HG03442 (cell line): Measurements from ENCODE around the gene GRIN1.

Source experiments
- ATAC-seq: cut with Tn5 transposase; IDR thresholded peaks from one replicate; pipeline ENCODE4 v1.9.1; 2021; ENCODE audit warnings: mild to moderate bottlenecking, moderate library complexity; ENCODE audit not compliant: unreplicated experiment

The GRIN1 gene

DNA sequence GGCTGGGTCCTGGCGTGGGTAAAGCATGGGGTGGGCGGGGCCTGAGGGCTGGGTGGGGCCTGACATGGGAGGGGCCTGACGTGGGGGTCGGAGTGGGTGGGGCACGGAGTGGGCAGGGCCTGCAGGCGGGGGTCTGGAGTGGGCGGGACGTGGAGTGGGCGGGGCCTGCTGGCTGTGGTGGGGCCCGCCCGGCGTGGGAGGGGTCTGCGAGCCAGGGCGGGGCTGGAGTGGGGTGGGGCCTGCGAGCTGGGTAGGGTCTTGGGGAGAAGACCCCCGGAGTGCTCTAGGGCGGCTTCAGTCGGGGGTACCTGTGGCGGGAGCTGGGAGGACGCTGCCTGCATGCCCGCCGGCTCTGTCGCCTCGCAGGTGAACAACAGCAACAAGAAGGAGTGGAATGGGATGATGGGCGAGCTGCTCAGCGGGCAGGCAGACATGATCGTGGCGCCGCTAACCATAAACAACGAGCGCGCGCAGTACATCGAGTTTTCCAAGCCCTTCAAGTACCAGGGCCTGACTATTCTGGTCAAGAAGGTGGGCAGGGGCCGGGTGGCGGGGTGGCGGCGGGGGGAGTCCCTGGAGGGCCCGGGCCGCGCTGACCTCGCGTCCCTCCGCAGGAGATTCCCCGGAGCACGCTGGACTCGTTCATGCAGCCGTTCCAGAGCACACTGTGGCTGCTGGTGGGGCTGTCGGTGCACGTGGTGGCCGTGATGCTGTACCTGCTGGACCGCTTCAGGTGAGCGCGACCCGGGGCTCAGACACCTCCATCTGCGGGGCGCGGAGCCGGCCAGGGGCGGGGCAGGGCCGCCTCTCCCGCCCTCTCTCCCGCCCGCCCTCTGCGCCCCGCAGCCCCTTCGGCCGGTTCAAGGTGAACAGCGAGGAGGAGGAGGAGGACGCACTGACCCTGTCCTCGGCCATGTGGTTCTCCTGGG lies 22.9 kb downstream of the GRIN1 start:
- ATAC-seq, result no peak

DNA sequence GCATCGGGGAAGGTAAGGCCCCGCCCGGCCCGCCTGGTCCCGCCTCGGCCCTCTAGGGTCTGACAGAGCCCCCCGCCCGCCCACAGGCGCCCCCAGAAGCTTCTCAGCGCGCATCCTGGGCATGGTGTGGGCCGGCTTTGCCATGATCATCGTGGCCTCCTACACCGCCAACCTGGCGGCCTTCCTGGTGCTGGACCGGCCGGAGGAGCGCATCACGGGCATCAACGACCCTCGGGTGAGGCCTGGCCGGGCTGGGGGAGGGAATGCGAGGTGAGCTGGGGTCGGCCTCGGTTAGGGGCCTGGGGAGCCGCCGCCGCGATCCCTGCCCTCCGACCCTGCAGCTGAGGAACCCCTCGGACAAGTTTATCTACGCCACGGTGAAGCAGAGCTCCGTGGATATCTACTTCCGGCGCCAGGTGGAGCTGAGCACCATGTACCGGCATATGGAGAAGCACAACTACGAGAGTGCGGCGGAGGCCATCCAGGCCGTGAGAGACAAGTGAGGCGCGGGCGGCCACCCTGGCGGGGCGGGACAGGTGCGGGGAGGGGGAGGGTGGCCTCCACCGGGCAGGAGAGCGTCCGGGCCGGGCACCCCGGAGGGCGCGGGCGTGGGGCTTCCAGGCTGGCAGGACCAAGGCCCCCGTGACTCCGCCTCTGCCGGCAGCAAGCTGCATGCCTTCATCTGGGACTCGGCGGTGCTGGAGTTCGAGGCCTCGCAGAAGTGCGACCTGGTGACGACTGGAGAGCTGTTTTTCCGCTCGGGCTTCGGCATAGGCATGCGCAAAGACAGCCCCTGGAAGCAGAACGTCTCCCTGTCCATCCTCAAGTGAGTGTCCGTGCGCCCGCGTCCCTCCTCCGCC lies 23.8 kb downstream of the GRIN1 start:
- ATAC-seq, result no peak

DNA sequence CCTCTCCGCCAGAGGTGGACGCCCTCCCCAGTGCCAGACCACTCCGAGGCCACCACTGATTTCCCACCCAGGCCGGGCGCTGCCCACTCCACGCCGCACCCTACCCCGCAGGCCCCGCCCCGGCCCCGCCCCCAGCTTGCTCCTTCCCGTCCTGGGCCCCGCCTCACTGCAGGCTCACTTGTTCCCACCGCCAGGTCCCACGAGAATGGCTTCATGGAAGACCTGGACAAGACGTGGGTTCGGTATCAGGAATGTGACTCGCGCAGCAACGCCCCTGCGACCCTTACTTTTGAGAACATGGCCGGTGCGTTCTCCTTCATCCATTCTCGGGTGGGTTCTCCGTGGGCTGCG lies 24.4 kb downstream of the GRIN1 start:
- no peak for ATAC-seq

DNA sequence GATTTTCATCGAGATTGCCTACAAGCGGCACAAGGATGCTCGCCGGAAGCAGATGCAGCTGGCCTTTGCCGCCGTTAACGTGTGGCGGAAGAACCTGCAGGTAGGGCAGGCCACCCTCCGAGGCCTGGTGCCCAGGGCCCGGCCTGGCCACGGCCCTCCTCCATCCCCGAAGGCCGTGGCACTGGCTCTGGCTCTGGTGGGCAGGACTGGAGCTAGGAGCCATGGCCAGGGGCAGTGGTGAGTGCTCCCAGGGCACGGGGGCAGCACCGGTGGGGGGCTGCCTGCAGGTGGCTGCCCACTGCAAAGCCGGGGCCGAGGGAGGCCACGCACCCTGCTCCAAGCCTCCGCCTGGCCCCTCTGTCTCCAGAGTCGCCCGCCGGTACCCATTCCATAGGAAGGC lies 24.9 kb downstream of the GRIN1 start:
- no peak for ATAC-seq

DNA sequence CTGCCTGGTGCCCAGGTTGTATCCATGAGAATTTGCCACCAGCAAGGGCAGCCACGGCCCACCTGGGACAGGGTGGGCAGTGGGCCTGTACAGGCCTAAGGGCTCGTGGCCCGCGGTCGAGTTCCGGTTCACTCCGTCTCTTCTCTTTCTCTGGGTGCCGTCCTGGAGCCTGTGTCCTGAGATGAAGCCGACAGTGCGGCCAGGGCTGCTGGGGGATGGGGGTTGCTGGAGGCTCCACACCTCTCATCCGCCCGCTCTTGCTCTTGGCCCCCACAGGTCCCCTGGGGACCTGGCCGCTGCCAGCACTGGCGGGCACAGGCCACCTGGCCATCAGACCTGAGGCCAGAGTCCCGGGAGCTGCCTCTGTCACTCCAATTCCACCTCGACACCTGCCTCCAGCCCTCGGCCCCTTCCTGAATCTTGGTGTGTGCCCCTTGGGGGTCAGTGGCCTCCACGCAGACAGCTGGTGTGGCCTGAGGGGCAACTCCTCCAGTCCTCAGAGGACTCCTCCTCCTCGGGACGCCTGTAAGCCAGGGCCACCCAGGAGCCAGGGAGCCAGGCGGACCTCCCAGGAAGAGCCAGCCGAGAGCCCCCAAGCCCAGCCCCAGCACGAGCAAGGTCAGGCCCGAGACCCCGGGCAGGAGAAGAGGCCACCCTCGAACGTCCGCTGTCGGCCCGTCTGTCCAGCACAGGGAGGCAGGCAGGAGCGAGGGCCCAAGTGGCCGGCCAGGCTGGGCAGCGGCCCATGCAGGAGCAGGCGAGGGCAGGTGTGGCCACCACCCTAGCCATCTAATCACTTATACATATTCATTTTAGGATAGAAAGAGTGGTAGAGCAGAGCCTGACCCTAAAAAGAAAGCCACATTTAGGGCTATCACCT lies 25.7 kb downstream of the GRIN1 start:
- no peak for ATAC-seq

DNA sequence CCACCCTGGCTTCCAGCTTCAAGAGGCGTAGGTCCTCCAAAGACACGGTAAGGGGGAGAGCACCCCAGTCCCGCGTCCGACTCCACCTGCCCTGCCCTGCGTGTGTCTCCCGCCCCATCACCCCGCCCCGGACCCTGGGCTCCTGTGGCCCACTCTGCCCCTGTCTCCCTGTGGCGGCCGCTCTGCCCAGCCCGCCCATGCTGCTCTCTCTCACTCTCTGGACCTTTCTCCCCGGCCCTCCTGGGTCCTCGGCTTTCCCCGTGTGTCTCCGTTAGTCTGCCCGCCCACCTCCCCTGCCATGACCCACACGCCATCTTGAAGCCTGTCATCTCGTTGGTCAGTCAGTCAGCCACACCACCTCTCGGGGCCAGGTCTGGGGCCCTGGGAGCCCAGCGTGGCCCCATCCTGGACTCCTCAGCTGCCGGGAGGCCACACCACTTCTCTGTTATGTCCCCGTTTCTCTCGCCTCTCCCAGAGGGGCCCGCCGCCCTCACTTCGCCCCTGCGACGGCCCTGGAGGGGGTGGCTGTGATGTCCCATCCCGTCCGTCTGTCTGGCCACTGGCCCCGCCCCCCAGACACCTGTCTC lies 26.4 kb downstream of the GRIN1 start:
- ATAC-seq, result no peak

DNA sequence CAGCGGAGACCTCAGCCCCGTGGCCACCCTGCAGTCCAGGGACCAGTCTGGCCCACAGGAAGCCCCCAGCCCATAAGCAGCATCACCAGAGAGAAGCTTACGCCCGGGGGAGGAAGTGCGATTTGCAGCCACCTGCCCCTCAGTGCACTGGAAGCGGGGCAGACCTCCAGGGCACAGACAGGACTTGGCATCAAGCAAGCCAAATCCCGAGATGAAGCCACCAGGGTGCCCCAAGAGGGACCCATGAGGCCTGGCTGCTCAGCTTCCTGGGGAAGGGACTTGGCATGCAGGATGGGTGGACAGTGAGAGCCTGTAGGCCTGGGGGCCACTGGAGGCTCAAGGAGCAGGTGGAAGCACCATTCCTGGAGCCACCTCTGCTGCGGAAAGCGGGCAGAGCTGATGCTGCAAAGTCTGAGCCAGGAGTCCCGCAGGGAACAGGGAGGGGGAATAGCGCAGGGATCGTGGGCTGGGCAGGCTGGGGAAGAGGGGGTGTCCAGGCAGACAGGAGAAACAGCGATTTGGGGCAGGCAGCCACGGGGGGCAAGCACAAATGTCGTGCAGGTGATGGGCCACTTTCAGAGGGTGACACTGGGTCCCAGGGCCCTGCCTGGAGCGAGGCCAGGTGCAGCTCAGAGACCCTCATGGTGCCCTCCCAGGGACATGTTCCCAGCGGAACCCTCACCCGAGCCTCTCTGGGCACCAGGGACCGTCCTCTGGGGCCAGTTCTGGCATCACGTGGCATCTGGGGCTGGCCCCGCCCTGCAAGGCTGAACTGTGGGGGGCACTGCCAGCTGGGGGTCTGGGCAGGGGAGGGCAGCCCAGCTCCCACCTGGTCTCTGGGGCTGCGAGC lies 27.7 kb downstream of the GRIN1 start:
- ATAC-seq, result no peak

DNA sequence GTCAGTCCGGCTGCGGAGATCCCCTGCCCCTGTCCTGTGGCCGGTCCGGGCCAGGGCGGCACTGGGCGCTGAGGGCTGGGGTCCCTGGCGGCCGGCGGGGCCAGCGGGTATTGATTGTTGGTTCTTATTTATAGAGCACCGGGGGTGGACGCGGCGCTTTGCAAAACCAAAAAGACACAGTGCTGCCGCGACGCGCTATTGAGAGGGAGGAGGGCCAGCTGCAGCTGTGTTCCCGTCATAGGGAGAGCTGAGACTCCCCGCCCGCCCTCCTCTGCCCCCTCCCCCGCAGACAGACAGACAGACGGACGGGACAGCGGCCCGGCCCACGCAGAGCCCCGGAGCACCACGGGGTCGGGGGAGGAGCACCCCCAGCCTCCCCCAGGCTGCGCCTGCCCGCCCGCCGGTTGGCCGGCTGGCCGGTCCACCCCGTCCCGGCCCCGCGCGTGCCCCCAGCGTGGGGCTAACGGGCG lies 28.4 kb downstream of the GRIN1 start:
- ATAC-seq, result no peak

DNA sequence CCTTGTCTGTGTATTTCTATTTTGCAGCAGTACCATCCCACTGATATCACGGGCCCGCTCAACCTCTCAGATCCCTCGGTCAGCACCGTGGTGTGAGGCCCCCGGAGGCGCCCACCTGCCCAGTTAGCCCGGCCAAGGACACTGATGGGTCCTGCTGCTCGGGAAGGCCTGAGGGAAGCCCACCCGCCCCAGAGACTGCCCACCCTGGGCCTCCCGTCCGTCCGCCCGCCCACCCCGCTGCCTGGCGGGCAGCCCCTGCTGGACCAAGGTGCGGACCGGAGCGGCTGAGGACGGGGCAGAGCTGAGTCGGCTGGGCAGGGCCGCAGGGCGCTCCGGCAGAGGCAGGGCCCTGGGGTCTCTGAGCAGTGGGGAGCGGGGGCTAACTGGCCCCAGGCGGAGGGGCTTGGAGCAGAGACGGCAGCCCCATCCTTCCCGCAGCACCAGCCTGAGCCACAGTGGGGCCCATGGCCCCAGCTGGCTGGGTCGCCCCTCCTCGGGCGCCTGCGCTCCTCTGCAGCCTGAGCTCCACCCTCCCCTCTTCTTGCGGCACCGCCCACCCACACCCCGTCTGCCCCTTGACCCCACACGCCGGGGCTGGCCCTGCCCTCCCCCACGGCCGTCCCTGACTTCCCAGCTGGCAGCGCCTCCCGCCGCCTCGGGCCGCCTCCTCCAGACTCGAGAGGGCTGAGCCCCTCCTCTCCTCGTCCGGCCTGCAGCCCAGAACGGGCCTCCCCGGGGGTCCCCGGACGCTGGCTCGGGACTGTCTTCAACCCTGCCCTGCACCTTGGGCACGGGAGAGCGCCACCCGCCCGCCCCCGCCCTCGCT lies 29.0 kb downstream of the GRIN1 start:
- no peak for ATAC-seq

DNA sequence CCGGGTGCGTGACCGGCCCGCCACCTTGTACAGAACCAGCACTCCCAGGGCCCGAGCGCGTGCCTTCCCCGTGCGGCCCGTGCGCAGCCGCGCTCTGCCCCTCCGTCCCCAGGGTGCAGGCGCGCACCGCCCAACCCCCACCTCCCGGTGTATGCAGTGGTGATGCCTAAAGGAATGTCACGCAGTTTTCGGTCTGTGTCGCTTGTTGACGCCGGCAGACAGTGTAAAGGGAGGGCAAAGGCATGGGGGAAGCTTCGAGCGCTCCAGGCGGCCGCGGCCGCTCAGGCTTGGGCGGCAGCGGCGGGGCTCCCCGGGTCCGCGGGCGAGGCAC lies 29.6 kb downstream of the GRIN1 start:
- no peak for ATAC-seq

DNA sequence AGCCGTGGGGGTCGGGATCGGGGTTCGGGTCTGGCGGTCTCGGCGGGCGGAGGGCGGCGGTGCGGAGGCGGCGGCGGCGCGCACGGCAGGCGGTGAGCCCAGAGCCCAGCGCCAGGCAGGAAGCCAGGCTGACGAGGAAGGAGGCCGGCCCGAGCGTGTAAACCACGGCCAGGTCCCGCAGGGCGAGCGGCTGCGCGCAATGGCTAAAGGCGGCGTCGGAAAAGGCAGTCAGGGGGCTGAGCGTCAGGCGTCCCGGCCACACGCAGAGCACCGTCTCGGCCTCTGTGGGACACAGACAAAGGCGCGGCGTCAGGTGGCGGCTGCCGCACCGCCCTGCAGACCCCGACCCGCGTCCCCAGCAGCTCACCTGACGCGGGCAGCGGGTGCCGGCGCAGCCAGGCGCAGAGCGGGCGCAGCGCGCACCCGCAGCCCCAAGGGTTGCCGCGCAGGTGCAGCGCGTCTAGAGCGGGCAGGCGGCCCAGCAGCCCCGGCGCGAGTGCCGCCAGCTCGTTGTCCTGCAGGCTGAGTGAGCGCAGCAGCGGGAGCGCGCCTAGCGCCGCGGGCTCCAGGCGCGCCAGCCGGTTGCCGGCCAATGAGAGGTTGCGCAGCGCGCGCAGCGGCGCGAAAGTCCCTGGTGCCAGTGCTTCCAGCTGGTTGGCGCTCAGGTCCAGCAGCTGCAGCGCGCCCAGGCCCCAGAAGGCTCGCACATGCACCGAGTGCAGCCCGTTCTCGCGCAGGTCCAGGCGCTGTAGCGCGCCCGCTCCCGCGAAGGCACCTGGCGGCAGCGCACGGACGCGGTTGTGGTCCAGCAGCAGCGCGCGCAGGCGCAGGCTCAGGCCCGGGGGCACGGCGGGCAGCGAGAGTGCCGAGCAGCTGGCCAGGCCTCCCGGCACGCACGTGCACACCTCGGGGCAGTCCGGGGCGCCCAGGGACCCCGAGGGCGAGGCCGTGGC lies 30.2 kb downstream of the GRIN1 start:
- ATAC-seq, result no peak

DNA sequence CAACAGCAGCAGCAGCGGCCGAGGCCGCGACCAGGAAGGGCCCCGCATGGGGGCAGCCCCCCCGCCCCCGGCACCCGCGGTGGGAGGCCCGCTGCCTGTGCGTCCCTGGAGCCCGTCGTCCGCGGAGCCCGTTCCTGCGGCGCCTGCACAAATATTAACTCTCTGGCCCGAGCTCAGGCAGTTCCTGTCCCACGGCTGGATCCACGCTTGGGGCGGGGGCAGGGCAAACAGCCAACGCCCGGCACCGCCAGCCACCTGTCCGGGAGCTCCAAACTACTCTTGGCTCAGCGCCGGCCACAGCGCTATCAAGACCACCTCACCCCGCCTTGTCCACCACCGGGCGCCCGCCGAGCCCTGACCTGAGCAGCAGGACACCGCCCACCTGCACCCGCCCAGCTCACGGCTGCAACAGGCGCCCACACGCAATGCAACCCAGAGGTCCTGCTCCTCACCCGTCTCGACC lies 31.0 kb downstream of the GRIN1 start, which contains the start of gene LRRC26:
Gene LRRC26 (minus strand): TSS at position 156 of the 463 bp plus-strand sequence. CDS start 108 bp downstream, at position 48.
- ATAC-seq, result no peak

DNA sequence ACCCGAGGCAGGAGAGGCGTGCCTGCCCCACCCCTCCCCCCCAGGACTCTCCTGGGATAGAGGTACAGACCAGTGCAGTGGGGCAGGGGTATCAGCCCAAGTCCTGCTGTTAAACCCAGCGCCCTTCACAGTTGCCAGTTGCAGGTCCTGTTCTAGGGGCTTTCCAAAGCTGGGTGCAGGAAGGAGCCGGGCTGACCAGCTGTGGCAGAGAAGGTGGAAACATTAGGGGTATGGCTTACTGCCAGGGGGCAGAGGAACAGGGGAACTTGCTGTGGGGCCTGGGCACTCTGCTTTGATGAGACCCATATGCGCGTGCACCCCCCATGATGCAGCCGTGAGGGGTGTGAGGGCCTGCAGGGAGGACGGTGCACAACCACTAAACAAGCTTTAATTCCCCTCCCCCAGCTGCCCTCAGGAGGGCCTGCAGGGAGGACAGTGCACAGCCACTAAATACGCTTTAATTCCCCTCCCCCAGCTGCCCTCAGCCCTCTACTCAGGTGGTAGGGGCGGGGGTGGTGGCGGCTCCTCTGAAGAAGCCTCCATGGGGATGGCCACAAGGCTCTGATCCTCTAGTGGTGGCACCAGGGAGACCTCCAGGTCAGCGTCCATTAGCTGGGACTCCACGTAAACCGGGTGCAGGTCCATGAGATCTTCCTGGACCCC lies 31.7 kb downstream of the GRIN1 start:
- no peak for ATAC-seq

DNA sequence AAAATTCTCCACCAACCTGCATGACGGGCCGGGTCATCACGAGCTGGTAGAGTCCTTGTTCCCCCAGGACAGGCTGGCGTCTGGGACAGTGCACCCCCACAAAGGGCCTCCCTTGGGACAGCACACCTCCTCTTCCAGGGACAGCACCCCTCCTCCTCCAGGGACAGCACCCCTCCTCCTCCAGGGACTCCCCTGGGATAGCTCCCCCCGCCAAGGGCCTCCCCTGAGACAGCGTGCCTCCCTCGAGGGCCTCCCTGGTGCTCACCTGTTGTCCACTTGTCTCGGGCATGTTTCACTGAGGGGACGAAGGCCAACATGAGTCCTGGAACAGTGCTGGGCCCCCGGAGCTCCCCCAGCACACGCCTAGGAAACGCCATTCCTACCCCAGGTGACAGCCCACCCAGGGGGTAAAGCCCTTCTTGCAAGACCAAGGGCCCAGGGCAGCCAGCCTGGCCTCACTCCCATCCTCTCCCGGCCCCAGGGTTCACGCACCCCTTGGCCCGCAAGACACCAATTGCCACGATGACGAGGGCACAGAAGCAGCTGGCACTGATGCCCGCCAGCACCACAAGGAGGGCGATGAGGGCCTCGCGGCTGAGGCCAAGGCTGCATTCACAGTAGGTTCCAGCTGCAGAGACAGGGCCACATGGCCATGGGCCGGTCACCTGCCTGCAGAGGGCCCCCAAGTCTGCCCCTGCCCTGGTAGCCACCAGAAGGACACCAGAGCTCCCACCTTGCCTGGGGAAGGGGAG lies 32.4 kb downstream of the GRIN1 start:
- no peak for ATAC-seq

DNA sequence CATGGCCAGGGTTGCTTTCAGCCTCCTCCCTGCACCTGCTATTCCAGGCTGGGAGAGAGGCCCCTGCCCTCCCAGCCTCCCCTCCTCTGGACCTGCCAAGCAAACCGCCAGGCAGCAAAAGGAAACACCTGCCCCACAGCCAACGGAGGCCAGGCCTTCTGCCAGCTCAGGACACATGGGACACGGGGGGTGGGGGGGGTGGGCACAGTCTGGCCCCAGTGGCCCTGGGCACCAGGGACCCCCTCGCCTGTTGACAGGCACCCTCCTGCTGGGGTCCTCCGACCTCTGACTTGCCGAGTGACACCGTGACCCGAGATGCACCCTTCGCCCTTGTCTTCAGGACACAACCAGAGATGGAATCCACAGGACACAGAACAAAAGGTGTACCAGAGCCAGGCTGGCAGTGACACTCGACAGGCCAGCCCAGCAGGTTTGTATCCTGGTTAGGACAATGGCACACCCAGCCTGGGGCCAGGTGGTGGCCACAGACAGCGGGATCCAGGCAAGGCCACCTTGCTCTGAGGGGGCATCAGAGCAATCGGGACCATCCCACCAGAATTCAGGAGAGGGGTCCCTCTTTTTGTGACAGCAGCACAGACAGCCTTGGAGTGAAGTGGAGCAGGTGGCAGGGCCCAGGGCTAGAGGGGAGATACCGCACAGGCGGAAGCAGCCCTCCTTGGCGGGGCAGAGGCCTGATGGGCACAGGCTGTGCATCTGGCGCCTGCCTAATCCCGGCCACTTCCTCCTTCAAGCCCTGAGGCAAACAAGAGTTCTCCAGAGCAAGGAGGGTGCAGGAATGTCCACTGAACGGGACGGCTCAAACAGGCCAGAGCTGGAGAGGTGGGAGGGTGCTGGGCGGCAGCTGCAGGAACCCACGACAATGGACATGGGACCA lies 34.2 kb downstream of the GRIN1 start:
- no peak for ATAC-seq
